DMS153 (cell line): ENCODE measurements around the gene HSPA12B.
A peak's percentile ranks its signal among the peaks of the same experiment; 100 is the strongest.

Source experiments
- DNase-seq: peaks from one replicate; lab custom pipeline; 2025; lab: John Stamatoyannopoulos, UW

Gene HSPA12B

DNA sequence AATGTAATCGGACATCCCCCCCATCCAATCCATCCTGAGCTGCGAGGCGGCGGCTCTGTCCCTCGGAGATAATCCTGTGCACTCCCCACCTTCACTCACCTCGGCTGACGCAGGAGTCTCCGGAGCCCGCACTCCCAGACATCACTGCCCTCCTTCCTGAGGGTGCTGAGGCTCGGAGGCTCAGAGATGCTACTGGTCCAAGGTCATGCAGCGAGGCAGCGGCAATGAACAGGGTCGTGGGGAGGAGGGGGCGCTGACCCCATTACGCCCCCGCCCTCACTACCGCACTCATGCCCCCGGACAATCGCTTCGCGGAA, 34.6 kb downstream of the HSPA12B start:
- no peak for DNase-seq

DNA sequence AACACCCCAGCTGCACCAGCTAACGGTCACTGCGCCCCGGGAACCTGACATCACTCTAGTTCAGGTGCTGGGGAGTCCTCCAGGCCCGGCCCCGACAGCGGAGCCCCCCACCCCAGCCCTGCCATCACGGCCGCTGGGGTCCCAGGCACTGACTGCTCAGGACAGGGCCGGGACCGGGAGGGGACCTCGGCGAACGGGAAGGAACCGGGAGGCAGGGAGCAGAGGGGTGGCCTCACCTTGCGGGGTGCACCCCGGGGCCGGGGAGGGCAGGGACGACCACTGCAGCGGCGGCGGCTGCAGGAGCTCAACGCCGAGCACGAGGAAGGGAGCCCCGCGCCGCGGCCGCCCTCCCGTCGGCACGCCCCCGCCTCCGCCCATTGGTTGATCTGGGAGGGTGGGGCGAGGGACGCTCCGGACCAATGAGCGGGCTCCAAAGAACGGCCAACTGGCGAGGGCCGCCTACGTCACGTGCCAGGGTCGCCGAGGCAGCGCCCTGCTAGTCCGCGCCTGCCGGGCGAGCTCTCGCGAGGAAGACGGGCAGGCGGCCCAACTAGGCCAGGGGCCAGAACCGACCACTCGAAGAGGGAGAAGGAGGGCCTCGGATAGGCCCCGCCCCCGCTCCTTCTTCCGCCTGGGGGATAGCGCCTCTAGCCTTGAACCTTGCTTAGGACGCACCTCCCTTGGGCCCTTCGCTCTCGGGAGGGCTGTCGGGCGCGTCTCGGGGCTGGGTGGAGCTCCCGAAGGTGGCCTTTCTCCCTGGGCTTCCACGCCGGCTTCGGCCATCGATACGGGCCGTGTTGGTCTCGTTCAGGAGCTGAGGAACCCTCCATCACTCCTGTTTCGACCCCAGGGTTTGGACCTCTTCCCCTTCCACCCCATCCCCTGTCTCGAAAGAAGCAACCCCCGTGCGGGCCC, 35.2 kb downstream of the HSPA12B start, which contains the start of gene ADISSP:
Gene ADISSP (minus strand): TSS at position 327 of the 915 bp plus-strand sequence. CDS start 7,653 bp downstream, outside the sequence.
- peak; percentile 98 for DNase-seq

DNA sequence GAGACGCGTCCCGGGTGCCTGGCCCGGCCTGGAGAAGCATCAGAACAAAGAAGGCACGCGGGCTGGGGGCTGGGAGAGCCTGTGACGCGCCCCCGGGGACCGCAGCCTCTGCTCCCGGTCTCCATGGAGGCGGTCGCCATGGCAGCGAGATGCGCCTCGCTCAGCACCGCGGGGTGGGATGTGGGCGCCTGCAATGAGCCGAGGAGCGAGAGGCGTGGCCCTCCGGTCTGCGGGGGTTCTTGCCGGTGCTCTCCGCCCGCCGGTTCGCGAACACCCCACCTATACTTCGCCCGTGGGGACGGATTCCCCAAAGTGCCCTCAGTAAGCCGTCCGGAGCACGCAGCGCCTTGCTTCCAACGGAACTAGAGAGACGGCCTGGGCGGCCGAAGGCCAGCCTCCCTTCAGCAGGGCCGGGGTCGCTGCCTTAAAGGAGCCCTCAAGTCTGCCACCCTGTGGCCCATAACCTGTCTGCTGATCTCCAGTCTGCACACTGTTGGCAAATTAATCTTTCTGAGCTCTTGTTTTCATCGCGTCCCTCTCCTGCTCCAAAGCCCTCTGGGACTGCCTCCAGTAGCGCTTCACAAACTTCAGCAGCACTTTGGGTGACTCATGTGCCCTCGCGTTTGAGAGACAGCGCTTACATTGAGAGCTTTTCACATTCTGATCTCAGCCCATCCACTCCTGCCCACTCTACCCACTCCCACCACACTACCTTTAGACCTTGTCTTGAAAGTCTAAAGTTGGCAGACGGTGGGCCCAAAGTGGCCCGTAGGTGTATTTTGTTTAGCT, 36.1 kb downstream of the HSPA12B start:
- DNase-seq, result peak; percentile 35

GRCh38 chr20:3771552-3772058, 39.1 kb downstream of the HSPA12B start:
- DNase-seq, result no peak

DNA sequence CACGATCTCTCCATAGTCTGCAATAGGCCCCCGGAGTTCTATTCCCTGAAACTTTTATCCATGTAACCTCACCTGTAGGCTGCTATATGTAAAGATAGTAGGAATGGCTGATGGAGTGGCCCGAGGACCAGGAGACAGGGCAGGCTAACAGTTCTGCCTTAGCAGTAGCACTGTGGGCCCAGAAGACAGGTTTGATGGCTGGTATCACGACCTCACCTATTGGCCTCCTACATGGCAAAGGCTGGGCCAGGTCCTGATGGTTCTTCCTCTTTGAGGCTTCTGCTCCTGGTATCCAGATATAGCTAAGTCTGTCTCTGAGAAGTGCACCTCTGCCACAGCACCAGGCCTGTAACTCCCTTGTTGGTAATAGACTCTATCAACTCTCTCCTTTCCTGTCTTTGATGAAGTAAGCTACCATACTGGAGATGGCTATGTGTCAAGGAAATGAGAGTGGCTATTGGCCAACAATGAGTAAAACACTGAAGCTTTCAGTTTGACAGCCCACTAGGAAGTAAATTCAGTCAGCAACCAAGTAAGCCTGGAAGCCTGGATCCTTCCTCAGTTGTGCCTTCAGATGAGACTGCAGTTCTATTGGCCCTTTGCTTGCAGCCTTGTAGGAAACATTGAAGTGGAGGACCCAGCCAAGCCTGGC, 43.1 kb downstream of the HSPA12B start:
- DNase-seq, result no peak

DNA sequence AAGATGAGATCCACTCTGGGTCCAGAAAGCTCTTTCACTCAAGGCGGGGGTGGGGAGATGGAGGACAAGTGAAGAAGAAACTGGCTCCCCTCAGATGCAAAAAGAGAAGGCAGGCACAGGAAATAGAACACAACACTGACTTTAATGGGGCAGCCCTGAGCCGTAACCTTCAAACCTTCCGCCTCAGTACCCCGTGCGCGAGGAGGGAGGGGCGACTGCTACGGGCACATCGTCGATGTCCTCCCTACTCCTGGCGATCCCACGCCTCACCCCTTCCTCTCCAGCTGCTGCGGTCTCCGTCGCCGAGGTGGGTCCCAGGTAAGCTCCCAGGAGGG, 44.9 kb downstream of the HSPA12B start:
- DNase-seq, result no peak

GRCh38 chr20:3777716-3778629, 45.5 kb downstream of the HSPA12B start:
- no peak for DNase-seq

DNA sequence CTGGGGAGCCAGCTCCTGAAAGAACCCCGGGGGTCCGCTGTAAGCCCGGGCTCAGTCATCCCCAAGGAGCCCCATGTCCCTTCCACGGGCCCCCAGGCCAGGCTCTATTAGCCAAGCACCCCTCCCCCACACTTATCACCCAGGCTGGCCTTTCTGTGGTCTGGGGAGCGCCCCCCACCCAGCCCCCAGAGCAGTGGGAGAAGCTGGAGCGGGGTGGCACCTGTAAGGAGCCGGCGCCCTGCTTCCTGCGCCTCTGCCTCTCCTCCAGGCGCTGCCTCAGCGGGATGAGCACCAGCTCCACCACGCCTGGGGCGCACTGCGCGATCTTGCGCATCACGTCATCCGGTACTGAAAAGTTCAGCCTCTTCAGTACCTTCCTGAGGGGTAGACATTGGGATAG, 46.5 kb downstream of the HSPA12B start:
- no peak for DNase-seq

GRCh38 chr20:3781153-3781910, 48.8 kb downstream of the HSPA12B start, which contains the start of gene SPEF1:
Gene SPEF1, minus strand, starts transcription at chr20:3781448. Its CDS starts 161 bp downstream, at chr20:3781287.
- DNase-seq, result peak; percentile 95

DNA sequence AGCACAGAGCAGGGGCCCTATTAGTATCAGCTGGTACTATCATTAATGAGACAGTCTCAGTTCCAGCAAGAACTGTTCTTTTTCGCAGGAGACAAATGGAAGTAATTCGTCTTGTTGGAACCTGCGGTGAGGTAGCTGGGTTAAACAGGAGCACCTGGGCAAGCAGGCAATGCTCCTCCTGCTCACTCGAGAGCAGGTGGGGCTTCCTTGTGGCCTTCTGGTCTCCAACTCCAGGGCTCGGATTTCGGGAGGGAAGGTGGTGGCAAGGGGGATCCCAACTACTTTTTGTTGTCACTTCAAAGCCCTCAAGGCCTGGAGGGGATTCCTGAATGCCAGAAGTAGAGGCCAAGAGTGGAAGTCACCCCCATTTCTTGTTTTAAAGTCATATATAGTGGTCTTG, 50.1 kb downstream of the HSPA12B start:
- no peak for DNase-seq

- no peak for DNase-seq
Observed at GRCh38 chr20:3783068-3783489, 50.6 kb downstream of the HSPA12B start.

DNA sequence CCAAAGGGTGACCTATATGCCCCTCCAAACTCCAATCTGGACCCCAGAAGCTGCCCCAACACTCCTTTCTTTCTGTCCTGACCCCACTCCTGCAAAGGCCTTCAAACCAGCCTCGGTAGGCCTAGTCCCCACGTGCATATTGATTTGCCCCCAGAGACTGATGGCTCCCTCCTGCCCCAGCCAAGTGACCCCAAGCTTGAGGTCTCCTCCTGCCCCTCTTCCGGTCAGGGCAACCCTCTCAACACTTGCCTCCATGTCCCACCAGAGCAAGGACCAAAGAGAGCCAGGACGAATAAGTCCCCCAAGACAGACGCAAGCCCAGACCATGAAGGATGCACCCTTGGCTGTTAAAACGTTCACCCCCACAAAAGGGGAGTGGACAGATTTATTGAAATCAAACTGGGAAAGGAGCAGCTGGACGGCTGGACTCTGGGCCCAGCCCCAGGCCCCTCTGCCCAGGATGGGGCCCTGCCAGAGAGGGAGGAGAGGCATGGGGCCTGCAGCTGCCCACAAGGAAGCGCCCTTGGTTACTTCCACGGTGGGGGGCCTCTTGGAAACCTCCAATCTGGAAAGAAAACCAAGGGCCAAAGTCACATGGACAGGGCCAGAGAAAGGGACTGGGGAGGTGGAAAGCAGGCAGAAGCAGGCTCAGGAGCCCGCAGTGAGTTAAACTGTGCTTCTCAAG, 51.2 kb downstream of the HSPA12B start:
- no peak for DNase-seq

DNA sequence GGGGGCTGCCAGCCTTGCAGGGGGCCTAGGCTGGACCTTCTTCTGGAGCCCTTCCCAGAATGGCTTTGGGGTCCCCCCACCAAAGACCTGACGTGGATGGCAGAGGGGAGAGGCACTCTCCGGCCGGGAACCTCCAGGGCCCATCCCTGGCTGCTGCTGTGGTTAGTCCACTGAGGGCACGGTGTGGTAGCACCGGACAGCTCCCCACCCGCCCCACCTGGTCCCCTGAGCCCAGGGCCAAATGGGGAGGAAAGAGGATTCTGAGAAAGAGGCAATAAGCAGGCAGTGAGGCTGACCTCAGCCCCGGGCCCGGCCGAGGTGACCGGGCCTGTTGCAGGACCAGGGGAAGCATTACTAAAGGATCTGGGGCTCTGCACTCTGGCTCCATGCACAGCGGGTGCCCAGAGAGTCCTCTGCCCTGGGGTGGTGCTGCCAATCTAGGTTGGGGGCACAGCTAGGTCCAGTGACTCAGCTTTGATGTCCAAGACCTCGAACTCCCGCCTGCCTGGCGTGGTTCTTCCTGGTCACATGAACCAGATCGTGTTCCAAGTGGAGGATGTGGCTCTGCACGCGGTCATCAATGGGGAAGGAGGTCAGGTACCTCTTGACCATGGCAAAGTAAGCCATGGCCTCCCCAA, 51.9 kb downstream of the HSPA12B start:
- DNase-seq, result no peak

GRCh38 chr20:3784863-3785239, 52.4 kb downstream of the HSPA12B start:
- no peak for DNase-seq

GRCh38 chr20:3785240-3786125, 53.0 kb downstream of the HSPA12B start:
- DNase-seq, result no peak

- no peak for DNase-seq
Observed at GRCh38 chr20:3786126-3786484, 53.6 kb downstream of the HSPA12B start.

- peak; percentile 75 for DNase-seq
Observed at GRCh38 chr20:3786665-3787323, 54.3 kb downstream of the HSPA12B start, which contains the start of gene CENPB. Gene CENPB, minus strand, starts transcription at chr20:3786740. Its CDS starts 257 bp downstream, at chr20:3786483.
